ENCODE measurements around the gene COLEC12.

GRCh38 chr18:318791-319291 lies 181.7 kb downstream of the COLEC12 start:
- TF ChIP-seq CTCF (IDR thresholded peaks at IDR 0.05) (no peak), POLR2AphosphoS5 (IDR thresholded peaks at IDR 0.05) (no peak), POLR2A (IDR thresholded peaks at IDR 0.05) (no peak), EP300 (IDR thresholded peaks at IDR 0.05) (no peak)
